Measurements from ENCODE around the gene RETREG1.

Gene RETREG1

DNA sequence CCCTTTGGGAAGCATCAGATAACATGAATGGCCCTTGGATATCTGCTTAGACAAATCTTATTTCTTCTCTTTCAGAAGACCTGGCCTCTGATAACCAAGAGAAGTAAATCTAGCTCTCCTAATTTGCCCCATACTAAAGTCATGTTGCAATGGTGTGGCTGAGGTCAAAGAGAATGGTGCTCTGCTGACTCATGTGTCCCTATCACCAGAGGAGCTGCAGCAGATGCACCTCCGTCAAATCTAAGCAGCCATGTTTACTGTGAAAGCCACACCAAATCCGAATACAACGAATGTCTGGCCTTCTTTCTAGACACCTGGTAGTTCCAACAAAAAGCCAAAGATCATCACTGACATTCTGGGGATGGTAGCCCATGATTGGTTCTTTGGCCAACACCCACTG is 23.2 kb downstream of the RETREG1 start:
- Histone ChIP-seq H3K4me3 (ENCODE audit: low read length) (no peak overlapping the region), H3K79me2 (ENCODE audit: low read length) (no peaks in the 10 kb centered on the region), H3F3A (ENCODE audit: insufficient read depth, low read length) (no peaks in the 10 kb centered on the region), H3K4me1 (ENCODE audit: low read length) (no peaks in the 10 kb centered on the region), H3K4me2 (ENCODE audit: low read depth, low read length) (no peak overlapping the region), H3K27ac (ENCODE audit: low read length) (no peak overlapping the region), H3K36me3 (replicated peaks; ENCODE audit: insufficient read depth, low read length) (no peaks in the 10 kb centered on the region), H2AFZ (ENCODE audit: low read length) (no peak overlapping the region), H3K9me2 (replicated peaks; ENCODE audit: insufficient read depth, low read length) (no peaks in the 10 kb centered on the region), H4K20me1 (ENCODE audit: insufficient read depth, low read length) (no peaks in the 10 kb centered on the region), H3K27me3 (replicated peaks; ENCODE audit: insufficient read depth, low read length) (no peaks in the 10 kb centered on the region), H3K9me3 (replicated peaks; ENCODE audit: insufficient read depth, low read length) (no peaks in the 10 kb centered on the region), H3K9ac (ENCODE audit: low read length) (no peak overlapping the region)
- DNase-seq = no peak
- TF ChIP-seq EZH2phosphoT487 (IDR thresholded peaks at IDR 0.05; ENCODE audit: low read length) (no peak), EZH2 (optimal IDR thresholded peaks at IDR 0.05; ENCODE audit: low read depth, low read length) (no peak)
- TF ChIP-seq, protein P1, sequence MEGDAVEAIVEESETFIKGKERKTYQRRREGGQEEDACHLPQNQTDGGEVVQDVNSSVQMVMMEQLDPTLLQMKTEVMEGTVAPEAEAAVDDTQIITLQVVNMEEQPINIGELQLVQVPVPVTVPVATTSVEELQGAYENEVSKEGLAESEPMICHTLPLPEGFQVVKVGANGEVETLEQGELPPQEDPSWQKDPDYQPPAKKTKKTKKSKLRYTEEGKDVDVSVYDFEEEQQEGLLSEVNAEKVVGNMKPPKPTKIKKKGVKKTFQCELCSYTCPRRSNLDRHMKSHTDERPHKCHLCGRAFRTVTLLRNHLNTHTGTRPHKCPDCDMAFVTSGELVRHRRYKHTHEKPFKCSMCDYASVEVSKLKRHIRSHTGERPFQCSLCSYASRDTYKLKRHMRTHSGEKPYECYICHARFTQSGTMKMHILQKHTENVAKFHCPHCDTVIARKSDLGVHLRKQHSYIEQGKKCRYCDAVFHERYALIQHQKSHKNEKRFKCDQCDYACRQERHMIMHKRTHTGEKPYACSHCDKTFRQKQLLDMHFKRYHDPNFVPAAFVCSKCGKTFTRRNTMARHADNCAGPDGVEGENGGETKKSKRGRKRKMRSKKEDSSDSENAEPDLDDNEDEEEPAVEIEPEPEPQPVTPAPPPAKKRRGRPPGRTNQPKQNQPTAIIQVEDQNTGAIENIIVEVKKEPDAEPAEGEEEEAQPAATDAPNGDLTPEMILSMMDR (IDR thresholded peaks at IDR 0.05; ENCODE audit: low read length) = no peak

DNA sequence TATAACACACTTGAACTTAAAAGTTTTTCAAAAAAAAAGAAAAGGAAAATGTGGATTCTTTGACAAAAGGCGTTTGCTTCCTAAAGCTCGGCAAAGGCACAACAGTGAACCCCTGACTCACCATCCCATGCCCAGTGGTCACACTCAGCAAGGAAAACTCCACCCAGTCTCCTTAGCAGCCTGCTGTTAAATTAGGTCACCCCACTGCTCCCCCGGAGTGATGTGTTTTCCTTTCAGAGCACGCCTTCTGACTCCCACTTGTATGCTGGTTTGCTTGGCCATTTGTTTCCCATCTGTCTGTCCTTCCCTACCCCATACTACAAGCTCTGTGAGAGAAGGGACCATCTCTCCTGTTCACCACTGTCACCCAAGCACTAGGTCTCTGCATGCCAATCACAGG is 23.8 kb downstream of the RETREG1 start:
- no peaks in the 10 kb centered on the region for H4K20me1 ChIP-seq (ENCODE audit: insufficient read depth, low read length)
- H3K9me3 ChIP-seq (replicated peaks; ENCODE audit: insufficient read depth, low read length) = no peaks in the 10 kb centered on the region
- TF ChIP-seq, protein P1 (IDR thresholded peaks at IDR 0.05; ENCODE audit: low read length) = no peak
- TF ChIP-seq EZH2 (optimal IDR thresholded peaks at IDR 0.05; ENCODE audit: low read depth, low read length) (no peak), EZH2phosphoT487 (IDR thresholded peaks at IDR 0.05; ENCODE audit: low read length) (no peak)
- no peak overlapping the region for H2AFZ ChIP-seq (ENCODE audit: low read length)
- no peaks in the 10 kb centered on the region for H3K27me3 ChIP-seq (replicated peaks; ENCODE audit: insufficient read depth, low read length)
- H3F3A ChIP-seq (ENCODE audit: insufficient read depth, low read length) = no peaks in the 10 kb centered on the region
- H3K9me2 ChIP-seq (replicated peaks; ENCODE audit: insufficient read depth, low read length) = no peaks in the 10 kb centered on the region
- no peak overlapping the region for H3K4me3 ChIP-seq (ENCODE audit: low read length)
- no peak for DNase-seq
- no peaks in the 10 kb centered on the region for H3K36me3 ChIP-seq (replicated peaks; ENCODE audit: insufficient read depth, low read length)
- no peaks in the 10 kb centered on the region for H3K4me1 ChIP-seq (ENCODE audit: low read length)
- H3K79me2 ChIP-seq (ENCODE audit: low read length) = no peaks in the 10 kb centered on the region
- no peak overlapping the region for H3K9ac ChIP-seq (ENCODE audit: low read length)
- no peak overlapping the region for H3K27ac ChIP-seq (ENCODE audit: low read length)
- H3K4me2 ChIP-seq (ENCODE audit: low read depth, low read length) = no peak overlapping the region

DNA sequence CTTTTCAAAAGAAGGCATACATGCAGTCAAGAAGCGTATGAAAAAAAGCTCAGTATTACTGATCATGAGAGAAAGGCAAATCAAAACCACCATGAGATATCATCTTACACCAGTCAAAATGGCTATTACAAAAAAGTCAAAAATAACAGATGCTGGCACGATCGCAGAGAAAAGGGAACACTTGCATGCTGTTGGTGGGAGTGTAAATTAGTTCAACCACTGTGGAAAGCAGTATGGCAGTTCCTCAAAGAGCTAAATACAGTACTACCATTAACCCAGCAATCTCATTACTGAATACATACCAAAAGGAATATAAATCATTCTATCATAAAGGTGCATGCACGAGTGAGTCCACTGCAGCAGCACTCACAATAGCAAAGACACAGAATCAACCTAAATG is 24.5 kb downstream of the RETREG1 start:
- no peak for TF ChIP-seq EZH2phosphoT487 (IDR thresholded peaks at IDR 0.05; ENCODE audit: low read length)
- TF ChIP-seq, protein P1 (IDR thresholded peaks at IDR 0.05; ENCODE audit: low read length) = no peak
- no peak for TF ChIP-seq EZH2 (optimal IDR thresholded peaks at IDR 0.05; ENCODE audit: low read depth, low read length)

More for the DNA sequence above, 24.5 kb downstream of the RETREG1 start:
- Histone ChIP-seq H3F3A (ENCODE audit: insufficient read depth, low read length) (no peaks in the 10 kb centered on the region), H3K27me3 (replicated peaks; ENCODE audit: insufficient read depth, low read length) (no peaks in the 10 kb centered on the region), H3K36me3 (replicated peaks; ENCODE audit: insufficient read depth, low read length) (no peaks in the 10 kb centered on the region), H2AFZ (ENCODE audit: low read length) (no peak overlapping the region), H3K9me2 (replicated peaks; ENCODE audit: insufficient read depth, low read length) (no peaks in the 10 kb centered on the region), H3K4me1 (ENCODE audit: low read length) (no peaks in the 10 kb centered on the region), H4K20me1 (ENCODE audit: insufficient read depth, low read length) (no peaks in the 10 kb centered on the region), H3K27ac (ENCODE audit: low read length) (no peak overlapping the region), H3K9ac (ENCODE audit: low read length) (no peak overlapping the region), H3K9me3 (replicated peaks; ENCODE audit: insufficient read depth, low read length) (no peaks in the 10 kb centered on the region), H3K79me2 (ENCODE audit: low read length) (no peaks in the 10 kb centered on the region), H3K4me3 (ENCODE audit: low read length) (no peak overlapping the region), H3K4me2 (ENCODE audit: low read depth, low read length) (no peak overlapping the region)
- DNase-seq = no peak
